T-helper 2 cell treated with Interferon-gamma antibody and Interleukin-4, amounts not matched to agents 100 ng/mL and 5 ng/mL, for 36 hours (primary cell): ENCODE data around the gene MTX3. TPM values are rescaled to one million over a fixed set of nuclear protein-coding genes. Genes with fewer than 3 reads are reported as not detected.

ENCODE experiments used
- intact Hi-C: fragments of 100-400 bp; cut with micrococcal nuclease; formaldehyde crosslinking; loops from one replicate; pipeline ENCODE4 v1.15.1; 2023
- total RNA-seq: library from RNA; stranded (reverse); gene quantifications from 2 replicates; pipeline ENCODE4 v1.2.3, GENCODE V29; 2022

The MTX3 gene
- total RNA-seq, 1 donor from 2014 or later, result 17.0 TPM

- intact Hi-C loops, result no loop called here
Measured at GRCh38 chr5:79984363-79984762, 6.7 kb downstream of the MTX3 start.

GRCh38 chr5:79983618-79984017 lies 7.4 kb downstream of the MTX3 start:
- intact Hi-C loops, result no loop called here

- intact Hi-C loops, result no loop called here
Measured at GRCh38 chr5:79982136-79982535, 8.9 kb downstream of the MTX3 start.

DNA sequence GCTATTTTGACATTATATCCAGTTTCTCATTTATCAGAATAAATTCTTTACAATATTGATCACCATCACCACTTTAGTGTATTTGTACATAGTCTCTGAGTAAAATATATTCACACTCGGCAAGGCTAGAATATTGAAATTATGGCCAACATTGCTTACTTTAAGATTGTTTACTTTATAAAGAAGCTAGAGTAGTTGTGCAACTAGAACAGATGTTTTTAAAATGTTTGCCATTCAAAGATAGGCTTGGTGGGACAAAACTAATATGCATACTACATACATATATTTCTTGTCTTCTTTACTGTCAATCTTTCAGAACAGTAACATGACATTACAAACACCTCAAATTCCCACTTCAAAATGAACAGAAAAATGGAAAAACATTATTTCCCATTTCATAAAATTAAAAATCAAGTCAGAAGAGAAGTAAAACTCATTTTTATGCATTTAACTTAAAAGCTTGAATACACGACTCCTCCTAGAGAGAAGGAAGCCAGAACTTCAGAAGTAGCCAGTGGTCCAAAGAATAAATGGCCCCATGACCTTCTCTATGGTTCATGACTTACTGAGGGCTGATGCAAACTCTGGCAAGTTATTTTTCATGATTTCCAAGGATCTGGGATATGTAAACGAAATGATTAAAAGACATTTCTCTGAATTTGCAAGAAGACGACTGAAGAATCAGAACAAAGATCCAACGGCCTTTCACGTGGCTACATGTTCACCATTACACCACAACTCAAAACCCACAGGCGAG lies 14.1 kb downstream of the MTX3 start:
- intact Hi-C loops, result no loop called here

GRCh38 chr5:79975422-79975821 lies 15.6 kb downstream of the MTX3 start:
- intact Hi-C loops, result no loop called here

DNA sequence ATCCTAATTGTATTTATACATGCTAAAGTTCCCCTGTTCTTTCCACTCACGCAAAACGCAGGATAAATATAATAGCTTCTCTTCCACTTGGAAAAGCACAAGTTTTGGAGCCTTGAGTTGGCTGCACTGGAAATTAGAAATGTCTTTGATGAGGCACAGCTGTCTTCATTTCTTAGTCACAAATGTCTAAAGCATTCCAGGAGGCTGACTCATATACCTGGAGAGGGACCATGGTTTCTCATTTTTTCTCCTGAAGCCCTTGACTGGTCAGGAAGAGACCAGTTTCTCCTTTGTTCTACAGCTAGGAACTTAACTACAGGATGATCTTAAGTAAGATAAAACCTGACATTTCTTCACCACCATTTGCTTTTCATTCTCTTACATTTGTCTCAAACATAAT lies 16.2 kb downstream of the MTX3 start:
- intact Hi-C loops, result no loop called here

GRCh38 chr5:79973996-79974395 lies 17.1 kb downstream of the MTX3 start:
- intact Hi-C loops, result no loop called here

- intact Hi-C loops, result no loop called here
Measured at GRCh38 chr5:79973511-79973910, 17.6 kb downstream of the MTX3 start.

GRCh38 chr5:79971156-79971555 lies 19.9 kb downstream of the MTX3 start:
- intact Hi-C loops, result no loop called here

DNA sequence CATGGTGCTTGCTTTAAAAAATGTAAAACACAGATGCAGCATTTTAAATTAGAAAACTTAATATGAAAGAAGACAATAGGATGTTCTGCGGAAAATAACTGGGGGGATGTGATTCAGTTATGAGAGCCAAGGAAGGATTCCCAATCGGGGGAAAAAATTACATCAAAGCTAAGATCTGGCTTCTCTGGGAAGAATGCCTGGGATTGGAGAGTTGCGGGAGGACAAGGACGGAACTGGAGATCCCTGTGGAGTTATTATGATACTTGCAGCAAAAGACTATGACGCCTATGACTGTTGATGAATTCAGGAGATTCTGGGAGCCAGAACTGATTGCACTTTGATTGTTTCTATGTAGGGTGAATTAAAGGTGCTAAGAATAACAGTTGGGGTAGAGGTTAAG lies 24.6 kb downstream of the MTX3 start:
- intact Hi-C loops, result no loop called here

DNA sequence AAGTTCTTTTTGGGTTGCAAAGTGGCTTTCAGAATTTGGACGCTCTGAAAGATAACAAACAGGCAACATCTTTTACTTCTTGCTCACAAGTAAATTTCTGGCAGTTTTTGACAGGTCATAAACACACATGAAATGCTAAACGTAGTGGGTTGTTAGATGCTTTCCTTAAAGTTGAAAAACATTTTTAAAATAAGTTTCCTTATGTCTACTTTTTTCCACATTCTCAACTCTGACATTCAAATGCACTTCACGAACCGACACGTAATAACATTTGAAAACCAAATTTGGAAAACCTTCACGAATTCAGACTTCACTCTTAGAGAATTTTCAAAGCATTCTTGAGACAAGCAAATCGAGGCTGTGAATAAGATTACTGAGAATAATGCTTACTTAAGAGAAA lies 26.9 kb downstream of the MTX3 start:
- intact Hi-C loops, result no loop called here

DNA sequence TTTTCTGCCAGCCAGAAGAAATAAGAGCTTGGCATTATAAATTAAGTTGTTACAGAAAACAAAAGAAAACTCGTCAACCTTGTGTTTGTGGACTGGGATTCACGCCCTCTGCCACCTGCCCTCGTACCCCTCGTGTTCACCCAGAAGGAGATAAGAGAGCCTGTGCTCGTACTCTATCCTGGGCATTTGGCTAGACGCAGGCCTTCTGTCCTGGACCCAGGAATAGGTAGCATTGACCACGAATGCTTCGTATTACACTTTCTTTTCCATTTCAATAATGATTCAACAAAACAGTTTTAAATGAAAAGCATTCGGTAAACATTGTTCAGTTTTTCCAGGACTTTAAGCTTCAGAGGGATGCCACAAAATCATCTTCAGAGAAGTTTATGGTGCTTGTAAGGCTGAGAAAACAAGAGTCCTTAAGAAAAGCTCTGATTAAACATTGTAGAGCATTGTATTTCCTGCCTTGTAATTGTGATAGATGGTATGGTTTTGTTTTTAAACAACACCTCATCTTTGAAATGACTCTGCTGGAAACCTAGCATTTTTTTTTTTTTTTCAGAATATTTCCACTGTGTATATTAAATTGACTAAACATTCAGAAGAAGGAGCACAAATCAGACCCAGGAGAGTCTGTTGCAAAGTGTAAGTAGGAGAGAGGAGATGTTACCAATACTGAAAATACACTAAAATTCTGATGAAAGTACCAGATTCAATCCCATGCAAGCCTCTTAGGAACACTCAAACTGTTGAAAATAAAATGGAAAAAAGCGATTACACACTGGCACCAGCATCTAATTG lies 27.6 kb downstream of the MTX3 start:
- intact Hi-C loops, result loop anchor here (1.0 kb wide), 1 partner anchor 27 kb away; no protein-coding TSS in a partner anchor

DNA sequence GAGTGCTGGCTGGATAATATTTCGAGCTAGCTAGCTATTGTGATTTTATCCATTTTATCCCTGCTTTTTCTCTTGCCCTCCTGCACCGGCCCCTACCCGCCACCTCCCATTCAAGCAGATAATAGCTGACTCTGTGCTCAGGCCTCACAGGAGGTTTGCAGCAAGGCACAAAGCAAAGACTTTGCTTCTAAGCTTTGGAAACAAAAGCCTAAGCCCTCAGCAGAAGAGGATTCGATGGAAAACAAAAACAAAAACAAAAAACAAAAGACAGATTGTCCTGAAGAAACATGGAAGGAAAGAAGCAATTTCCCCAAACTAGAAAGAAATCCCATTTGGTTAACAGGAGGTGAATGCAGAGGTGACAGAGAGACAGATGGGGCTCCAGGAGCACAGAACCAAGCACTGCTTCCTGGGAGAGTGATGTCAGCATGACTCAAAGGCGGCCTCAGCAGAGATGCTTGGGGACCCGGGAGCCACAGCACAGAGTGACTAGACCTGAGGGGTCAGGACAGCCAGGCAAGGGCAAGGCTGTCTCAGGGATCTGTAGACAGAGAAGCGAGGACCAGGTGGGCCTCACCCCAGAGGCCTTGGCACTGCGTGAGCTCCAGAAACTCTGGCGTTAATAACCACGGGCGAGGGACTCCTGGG lies 28.4 kb downstream of the MTX3 start:
- intact Hi-C loops, result loop anchor here (1.0 kb wide), 1 partner anchor 28 kb away; no protein-coding TSS in a partner anchor

DNA sequence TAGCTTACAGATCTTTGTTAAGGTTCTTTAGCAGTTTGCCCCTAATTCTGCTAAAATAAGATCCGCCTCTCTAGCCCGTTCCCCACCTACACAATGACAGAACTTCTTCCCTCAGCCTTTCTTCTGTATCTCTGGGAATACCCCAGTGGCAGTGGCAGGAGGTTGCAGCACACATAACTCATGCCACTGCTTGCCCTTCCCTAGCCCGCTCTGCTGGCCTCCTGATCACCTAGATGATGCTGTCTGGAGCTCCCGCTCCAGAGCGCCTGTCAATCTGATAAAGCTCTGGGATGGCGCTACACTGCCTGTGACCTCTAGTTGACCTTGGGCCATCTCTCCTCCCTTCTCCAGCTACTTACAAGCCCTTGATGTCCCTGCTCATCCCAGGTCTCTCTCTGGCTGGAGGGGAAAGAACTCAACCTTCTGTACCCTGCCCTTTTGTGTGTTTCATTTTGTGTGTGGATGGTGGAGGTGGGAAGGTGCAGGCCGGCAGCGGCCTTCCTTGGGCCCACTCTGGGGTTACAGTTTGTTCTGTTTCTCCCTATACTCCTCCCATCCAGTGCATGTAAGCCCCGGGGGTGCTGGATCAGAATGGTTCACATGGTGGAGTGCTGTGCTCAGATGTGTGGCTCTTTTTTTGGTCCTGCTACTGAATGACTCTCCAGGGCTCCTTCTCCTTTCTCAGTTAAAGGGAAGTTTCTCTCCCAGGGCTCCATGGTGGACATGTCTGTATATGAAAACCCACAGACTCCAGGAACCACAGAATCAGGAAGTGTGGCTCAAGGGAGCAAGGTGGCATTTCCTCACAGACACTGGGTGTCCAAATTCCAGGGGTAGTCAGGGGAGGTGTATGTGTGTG lies 29.1 kb downstream of the MTX3 start:
- intact Hi-C loops, result no loop called here

- intact Hi-C loops, result no loop called here
Measured at GRCh38 chr5:79959407-79959806, 31.7 kb downstream of the MTX3 start.

GRCh38 chr5:79955941-79956670 lies 35.0 kb downstream of the MTX3 start:
- intact Hi-C loops, result no loop called here

DNA sequence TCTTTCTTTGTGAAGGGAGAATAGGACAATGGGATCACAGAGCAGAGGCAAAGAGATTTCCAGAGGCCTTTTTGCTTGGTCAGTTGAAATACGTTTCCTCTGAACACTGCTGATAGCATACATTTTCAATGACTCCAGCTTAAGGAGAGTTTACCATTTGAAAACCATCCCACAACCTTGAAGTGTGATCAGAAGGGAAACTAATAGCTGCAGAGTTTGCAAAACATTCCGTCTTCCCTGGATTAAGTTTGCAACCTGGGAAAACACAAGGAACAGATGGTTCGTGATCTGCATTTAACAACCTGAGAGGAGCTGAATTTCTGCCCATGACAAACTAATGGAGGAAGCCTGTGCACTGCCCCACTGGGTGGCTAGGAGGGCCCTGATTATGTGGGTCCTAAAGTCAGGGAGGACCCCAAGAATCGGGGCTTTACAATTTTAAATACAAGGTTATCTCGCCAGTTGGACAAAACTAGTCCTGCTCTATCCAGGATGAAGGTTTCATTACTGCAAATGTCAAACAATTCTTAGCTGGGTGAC lies 35.6 kb downstream of the MTX3 start:
- intact Hi-C loops, result no loop called here

DNA sequence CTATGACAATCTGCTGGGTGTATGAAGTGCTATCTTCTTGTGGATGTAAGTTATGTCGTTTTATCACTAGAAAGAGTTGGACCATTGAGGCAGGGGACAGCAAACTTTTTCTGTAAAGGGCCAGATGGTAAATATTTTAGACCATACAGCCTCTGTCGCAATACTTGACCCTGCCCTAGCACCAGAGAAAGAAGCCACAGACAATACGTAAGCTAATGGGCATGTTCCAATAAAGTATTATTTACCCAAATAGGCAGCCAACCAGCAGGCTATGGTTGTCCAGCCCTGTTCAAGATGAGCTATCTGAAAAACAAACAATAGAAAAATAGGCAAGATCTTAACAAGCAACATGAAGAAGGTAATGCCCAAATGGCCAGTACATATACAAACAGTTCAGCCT lies 36.4 kb downstream of the MTX3 start:
- intact Hi-C loops, result no loop called here

DNA sequence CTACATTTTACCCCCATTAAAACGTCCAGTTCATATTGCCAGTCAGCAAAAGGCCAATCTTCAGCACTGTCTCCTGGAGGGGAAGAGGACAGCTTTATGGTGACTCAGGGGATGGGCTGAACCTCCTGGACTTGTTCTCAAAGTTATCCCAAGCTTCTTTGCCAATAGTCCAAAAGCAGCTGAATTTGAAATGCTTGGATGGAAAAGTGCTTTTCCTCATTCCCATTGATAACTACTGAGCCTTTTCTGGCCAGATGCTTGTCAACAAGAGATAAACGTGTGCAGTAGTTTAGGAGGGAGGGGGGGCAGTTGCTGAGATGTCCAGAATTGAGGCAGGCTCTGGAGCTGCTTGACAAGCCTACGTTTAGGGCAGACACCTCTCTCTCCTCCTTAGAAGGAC lies 43.5 kb downstream of the MTX3 start:
- intact Hi-C loops, result no loop called here

GRCh38 chr5:79938468-79938867 lies 52.6 kb downstream of the MTX3 start:
- intact Hi-C loops, result loop anchor here (2.0 kb wide), 1 partner anchor 52 kb away; the partner anchor contains the start of gene MTX3
